Ishikawa (cell line): ENCODE results near the gene WDR6.

Experiments used
- CEBPB ChIP-seq: IDR thresholded peaks from 2 replicates; pipeline ENCODE4 v1.6.1; 2012
- CREB1 ChIP-seq: IDR thresholded peaks from 2 replicates; pipeline ENCODE4 v1.6.1; 2012; ENCODE audit warnings: low read depth
- EGR1 ChIP-seq: IDR thresholded peaks from 2 replicates; pipeline ENCODE4 v1.6.1; 2012
- EP300 ChIP-seq: IDR thresholded peaks from 2 replicates; pipeline ENCODE4 v1.6.1; 2012; ENCODE audit warnings: borderline replicate concordance
- FOXM1 ChIP-seq: IDR thresholded peaks from 2 replicates; pipeline ENCODE4 v1.6.1; 2012; ENCODE audit warnings: low read depth, borderline replicate concordance
- RAD21 ChIP-seq: IDR thresholded peaks from 2 replicates; pipeline ENCODE4 v1.6.1; 2012; ENCODE audit warnings: low read depth
- REST ChIP-seq: IDR thresholded peaks from 2 replicates; pipeline ENCODE4 v1.6.1; 2012; ENCODE audit warnings: low read depth, mild to moderate bottlenecking
- TAF1 ChIP-seq: IDR thresholded peaks from 2 replicates; pipeline ENCODE4 v1.6.1; 2012; ENCODE audit warnings: low read depth, mild to moderate bottlenecking
- TEAD4 ChIP-seq: IDR thresholded peaks from 2 replicates; pipeline ENCODE4 v1.6.1; 2012
- YY1 ChIP-seq: IDR thresholded peaks from 2 replicates; pipeline ENCODE4 v1.6.1; 2012; ENCODE audit warnings: low read depth
- ZBTB7A ChIP-seq: IDR thresholded peaks from 2 replicates; pipeline ENCODE4 v1.6.1; 2012; ENCODE audit warnings: low read depth

GRCh38 chr3:48993834-48994233 lies 13.4 kb upstream of the WDR6 start:
- TF ChIP-seq RAD21 (no peak), EP300 (no peak), CREB1 (no peak), TEAD4 (no peak), TAF1 (no peak), REST (no peak), YY1 (no peak), CEBPB (no peak), ZBTB7A (no peak), FOXM1 (no peak), EGR1 (no peak)
